GM20000 (cell line): Measurements from ENCODE around the gene MAP3K7.

ENCODE experiments used
- DNase-seq: peaks from one replicate; pipeline ENCODE4 v3.0.0; 2012; ENCODE audit warnings: low spot score
- TF ChIP-seq, protein P1 (sequence below): IDR thresholded peaks from 2 replicates; pipeline ENCODE4 v1.5.1; 2012; ENCODE audit warnings: mild to moderate bottlenecking, control low read depth; ENCODE audit errors: extremely low read depth, missing control alignments

Gene MAP3K7

DNA sequence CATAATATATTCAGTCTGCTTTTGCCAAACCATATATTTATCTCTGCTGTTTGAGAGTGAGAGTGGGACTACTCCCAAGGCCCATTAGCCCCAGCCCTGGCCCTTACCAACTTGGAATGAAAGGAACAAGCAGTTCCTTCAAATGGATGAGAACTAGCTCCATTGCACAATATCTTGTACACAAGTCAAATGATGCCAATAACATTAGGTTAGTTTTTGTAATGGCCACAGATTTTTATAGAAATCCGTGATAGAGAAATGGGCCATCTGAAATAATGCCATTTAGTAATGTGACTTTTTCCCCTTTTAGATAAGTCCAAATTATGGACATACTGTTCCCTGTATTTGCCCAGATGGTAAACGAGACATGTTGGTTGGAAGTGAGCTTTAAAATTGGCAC, 117.0 kb downstream of the MAP3K7 start:
- no peak for DNase-seq
- TF ChIP-seq, protein P1, sequence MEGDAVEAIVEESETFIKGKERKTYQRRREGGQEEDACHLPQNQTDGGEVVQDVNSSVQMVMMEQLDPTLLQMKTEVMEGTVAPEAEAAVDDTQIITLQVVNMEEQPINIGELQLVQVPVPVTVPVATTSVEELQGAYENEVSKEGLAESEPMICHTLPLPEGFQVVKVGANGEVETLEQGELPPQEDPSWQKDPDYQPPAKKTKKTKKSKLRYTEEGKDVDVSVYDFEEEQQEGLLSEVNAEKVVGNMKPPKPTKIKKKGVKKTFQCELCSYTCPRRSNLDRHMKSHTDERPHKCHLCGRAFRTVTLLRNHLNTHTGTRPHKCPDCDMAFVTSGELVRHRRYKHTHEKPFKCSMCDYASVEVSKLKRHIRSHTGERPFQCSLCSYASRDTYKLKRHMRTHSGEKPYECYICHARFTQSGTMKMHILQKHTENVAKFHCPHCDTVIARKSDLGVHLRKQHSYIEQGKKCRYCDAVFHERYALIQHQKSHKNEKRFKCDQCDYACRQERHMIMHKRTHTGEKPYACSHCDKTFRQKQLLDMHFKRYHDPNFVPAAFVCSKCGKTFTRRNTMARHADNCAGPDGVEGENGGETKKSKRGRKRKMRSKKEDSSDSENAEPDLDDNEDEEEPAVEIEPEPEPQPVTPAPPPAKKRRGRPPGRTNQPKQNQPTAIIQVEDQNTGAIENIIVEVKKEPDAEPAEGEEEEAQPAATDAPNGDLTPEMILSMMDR = no peak

DNA sequence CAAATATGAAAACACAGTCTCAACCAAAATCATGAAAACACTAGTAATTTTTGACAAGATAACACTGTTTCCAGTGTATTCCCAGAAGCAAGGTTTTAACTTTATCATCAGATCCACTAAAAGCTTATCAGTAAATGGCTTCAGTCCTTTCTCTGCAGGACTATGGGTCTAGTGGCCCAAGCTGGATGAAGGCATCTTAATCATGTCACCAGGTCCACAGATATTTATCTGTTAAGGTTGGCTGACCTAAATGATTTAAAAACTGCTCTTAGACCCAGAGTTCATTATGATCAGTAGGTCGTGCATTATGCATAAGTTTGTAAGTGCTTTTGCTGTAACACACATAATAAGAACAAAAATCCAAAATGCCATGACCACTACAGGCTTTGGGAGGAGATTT, 118.0 kb downstream of the MAP3K7 start:
- TF ChIP-seq, protein P1 = no peak

DNA sequence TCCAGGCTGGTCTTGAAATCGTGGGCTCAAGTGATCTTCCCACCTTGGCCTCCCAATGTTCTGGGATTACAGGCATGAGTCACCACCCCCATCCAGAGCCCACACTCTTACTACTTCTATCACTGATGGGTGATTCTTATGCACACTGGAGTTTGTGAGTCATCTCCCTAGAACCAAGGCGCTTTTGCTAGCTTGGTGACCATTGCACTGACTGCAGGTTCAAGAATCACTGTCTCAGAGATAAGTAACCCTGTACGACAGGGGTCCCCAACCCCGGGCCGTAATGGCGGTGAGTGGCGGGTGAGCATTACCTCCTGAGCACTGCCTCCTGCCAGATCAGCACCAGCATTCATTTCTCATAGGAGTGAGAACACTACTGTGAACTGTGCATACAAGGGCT, 118.8 kb downstream of the MAP3K7 start:
- DNase-seq = no peak
- TF ChIP-seq, protein P1 = no peak

More for the DNA sequence above, 118.0 kb downstream of the MAP3K7 start:
- no peak for DNase-seq

DNA sequence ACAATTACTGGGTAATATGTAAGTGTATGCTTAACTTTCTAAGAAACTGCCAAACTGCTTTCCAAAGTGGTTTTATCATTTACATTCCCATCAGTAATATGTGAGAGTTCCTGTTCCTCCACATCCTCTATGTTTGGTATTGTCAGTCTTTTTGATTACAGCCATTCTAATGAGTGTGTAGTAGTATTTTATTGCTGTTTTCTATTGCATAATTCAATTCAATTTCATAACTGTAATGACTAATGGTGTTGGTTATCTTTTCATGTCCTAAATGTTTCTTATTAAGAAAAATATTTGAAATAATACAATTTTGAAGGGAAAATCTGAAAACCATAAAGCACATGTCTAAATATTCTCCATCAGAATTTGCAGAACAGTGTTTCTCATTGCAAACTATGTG, 119.3 kb downstream of the MAP3K7 start:
- TF ChIP-seq, protein P1 = no peak
- DNase-seq = no peak

DNA sequence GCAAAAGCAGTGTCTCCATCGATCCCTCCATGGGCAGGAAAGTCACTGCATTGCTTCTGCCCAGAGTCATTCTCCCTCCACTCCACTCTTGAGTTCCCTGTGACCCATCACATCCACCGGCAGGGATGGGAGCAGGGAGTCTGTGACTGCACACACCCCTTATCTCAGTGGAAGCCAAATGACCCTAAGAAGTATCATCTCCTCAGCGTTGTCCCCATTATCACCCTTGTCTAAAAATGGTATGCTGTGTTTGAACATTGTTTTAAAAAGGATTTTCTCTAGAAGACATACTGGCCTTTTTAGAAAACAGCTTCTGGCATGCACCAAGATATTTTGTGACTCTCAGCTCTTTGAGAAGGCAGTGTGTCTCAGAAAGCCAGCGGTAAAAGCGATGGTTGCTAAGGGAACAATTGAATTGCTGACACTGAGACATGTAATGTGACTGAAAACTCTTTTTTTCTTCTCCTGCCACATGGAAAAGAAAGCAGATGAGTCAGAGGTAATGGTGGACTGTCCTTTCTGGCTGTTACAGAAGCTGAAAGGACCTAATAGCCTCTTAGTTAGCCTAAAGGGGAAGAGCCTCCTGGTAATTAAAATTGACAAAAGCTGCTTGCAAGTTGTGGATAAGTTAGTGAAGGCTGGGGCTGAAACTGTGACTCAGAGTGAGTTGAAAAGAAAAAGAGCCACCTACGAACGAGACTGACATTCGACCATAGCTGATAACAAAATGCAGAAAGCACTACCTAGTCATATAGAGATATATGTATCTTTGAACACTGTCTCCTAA, 120.5 kb downstream of the MAP3K7 start:
- no peak for DNase-seq
- TF ChIP-seq, protein P1 = no peak

DNA sequence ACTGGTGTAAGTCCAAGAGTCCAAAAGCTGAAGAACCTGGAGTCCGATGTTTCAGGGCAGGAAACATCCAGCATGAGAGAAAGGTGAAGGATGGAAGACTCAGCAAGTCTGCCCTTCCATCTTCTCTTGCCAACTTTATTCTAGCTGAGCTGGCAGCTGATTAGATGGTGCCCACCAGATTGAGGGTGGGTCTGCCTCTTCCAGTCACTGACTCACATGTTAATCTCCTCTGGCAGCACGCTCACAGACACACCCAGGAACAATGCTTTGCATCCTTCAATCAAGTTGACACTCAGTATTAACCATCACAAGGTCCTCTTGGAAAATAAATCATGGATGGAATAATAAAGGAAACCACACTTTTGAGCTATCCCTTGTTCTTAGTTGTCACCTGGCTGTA, 121.2 kb downstream of the MAP3K7 start:
- TF ChIP-seq, protein P1 = no peak
- no peak for DNase-seq

DNA sequence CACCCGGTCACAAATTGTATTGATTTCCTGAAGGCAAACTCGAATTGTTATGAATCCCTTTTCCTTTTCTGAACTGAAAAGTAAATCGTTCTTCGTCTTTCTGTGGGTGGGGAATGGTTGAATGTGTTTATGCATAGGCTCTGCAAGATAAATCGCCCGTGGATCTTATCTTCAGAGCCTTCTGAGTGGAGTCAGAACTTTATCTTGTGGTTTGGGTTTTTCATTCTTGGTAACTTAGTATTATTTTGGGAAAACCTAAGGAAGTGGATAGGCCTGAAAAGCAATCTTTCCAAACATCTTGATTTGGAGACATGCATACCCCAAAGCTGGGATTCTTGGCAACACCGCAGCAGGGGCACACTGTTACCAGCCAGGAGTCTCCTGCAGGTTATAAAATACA, 122.4 kb downstream of the MAP3K7 start:
- TF ChIP-seq, protein P1 = no peak
- DNase-seq = no peak
